GM15510 (cell line): ENCODE data around the gene CTSL.

ENCODE experiments used
- POLR2A ChIP-seq: IDR thresholded peaks from 3 replicates; pipeline ENCODE4 v1.6.1; 2011; ENCODE audit warnings: borderline replicate concordance; ENCODE audit not compliant: insufficient read length; ENCODE audit errors: extremely low read depth

The CTSL gene

DNA sequence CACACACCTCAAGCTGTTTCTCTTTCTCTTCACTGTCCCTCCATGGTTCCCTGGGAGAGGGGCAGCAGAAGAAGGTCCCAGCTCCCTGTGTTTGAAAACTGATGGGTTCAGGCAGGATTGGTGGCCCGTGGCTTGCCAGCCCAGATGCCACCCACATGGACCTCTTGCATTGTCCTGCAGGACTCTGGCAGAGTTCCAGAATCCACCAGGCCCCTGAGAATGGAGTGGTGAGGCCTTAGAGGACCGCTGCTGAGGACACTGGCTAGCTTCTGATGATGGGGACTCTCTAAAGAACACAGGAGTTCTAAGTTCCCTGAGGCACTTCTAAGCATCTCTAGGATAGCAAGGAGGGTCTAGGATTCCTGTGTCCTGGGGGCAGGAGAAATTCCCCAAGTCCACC lies 24.8 kb downstream of the CTSL start:
- no peak for TF ChIP-seq POLR2A

DNA sequence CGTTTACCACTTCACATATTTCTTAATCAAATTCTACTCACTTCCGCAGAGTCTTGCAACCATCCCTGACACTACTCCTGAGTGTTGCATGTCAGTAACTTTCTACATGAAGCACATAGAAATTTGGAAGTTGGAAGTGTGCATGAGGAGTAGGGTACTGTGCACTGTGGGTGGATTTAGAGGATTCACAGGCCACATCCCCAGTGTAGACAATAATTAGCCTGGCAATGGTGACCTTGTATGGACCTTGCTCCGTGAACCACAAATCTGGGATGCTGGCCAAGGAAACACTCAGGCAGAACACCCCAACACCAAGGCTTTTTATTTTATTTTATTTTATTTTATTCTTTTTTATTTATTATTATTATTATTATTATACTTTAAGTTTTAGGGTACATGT lies 25.5 kb downstream of the CTSL start:
- no peak for TF ChIP-seq POLR2A

DNA sequence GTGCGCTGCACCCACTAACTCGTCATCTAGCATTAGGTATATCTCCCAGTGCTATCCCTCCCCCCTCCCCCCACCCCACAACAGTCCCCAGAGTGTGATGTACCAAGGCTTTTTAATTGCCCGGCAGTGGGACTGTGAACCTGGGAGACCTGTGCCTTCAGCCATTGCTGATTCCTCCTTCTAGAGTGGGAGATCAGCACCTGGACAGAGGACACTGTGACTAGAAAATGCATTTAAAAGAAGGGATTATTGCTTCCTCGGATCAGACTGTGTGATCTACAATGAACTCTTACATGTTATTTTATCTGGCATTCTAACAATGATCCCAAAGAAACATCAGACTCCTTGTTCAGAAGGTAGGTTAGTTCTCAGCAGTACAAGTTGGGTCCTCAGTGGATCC lies 25.9 kb downstream of the CTSL start:
- no peak for TF ChIP-seq POLR2A

DNA sequence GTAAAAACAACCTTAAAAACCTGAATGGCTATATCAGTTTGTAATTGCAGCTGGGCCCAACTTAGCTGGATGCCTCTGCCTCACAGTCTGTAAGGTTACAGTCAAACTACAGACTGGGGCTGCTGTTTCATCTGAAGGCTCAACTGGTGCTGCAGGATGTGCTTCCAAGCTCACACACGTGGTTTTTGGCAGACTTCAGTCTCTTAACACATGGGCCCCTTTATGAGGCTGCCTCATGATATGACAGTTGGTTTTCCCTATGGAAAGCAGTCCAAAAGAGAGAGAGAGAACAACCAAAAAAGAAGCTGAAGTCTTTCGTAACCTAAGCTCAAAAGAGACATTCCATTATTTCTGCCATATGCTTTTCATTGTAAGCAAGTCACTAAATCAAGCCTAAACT lies 27.4 kb downstream of the CTSL start:
- no peak for TF ChIP-seq POLR2A

- TF ChIP-seq POLR2A = no peak
Observed at GRCh38 chr9:87760529-87760928, 34.6 kb downstream of the CTSL start.

DNA sequence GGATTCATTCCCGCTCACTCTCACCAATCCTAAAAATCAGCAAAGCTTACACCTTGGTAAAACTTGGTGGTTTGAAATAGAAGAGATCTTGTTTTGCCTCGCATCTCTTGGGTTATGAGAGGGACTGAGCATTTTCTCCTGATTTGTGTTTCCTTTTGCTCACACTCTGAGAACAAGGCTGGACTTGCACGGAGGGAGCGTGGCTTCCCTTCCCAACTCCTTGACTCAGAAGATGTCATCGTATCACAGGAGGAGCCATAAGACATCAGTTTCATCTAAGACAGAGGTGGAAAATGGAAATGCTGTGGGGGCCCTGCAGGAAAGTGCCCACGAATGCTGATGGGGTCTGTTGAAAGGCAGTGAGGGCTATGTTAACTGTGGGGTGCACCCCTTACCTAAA lies 37.4 kb downstream of the CTSL start:
- TF ChIP-seq POLR2A = no peak

DNA sequence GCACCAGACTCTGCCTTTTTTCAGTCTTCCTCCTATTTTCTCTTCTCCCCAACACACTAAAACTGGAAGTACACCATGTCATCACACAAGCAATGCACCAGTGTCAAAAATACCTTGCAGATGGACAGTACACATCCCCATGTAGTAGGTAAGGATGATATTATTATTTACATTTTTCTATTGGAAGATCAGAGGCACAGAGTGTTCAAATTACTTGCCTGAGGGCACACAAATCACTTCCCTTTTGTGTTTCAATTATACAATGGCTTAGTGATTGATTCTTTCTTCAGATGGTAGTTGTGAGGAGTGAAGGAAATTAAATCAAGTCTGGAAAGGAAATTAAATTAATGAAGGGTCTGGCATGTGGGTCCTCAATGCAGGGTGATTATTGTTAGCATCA lies 39.6 kb downstream of the CTSL start:
- no peak for TF ChIP-seq POLR2A

- TF ChIP-seq POLR2A = no peak
Observed at GRCh38 chr9:87766697-87767096, 40.8 kb downstream of the CTSL start.

GRCh38 chr9:87770616-87771315 lies 44.8 kb downstream of the CTSL start:
- TF ChIP-seq POLR2A = no peak

DNA sequence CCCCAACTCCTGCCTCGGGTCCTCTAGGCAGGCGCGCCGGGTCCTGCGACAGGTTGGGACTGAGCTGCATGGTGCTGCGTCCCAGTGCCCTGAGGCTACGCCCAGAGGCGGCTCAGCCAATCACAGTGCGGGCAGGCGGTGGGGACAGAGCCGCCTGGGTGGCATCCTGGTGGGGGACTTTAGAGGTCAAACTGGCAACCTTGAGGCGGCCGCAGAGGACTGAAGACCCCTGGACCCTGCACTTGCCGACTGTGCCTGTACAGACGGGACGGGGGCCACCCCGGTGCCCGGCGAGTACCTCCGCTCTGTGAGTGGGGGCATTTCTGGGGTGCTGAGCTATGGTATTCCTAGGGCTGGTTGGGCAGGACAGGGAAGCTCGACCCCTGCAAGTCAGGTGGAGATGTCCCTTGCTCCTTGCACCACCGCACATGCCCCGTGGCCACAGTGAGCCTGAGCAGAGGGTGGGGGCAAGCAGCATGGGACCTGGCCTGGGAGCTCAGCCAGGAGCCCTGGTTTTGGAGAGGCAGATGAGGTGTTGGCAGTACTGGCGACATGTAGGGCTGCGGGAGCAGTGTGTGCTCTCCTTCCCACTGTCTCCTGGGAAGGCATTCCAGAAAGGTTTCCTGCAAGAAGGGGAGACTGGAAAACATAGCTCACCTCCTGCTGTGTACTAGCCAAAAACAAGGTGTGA lies 45.5 kb downstream of the CTSL start:
- no peak for TF ChIP-seq POLR2A

- TF ChIP-seq POLR2A = no peak
Observed at GRCh38 chr9:87776481-87777379, 50.8 kb downstream of the CTSL start.

DNA sequence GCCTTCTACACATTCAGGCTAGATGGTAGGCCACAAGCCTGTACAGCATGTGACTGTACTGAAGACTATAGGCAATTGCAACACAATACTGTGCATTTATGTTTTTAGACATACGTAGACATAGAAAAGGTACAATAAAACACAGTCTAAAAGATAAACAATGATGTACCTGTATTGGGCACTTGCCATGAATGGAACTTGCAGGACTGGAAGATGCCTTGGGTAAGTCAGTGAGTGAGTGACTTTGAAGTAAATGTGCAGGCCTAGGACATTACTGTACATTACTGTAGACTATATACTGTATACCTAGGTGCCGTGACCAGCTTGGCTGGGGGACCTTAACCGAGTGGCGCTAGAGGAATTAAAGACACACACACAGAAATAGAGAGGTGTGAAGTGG lies 53.1 kb downstream of the CTSL start:
- no peak for TF ChIP-seq POLR2A
